ENCODE data around the gene LAMTOR4.

Gene LAMTOR4

DNA sequence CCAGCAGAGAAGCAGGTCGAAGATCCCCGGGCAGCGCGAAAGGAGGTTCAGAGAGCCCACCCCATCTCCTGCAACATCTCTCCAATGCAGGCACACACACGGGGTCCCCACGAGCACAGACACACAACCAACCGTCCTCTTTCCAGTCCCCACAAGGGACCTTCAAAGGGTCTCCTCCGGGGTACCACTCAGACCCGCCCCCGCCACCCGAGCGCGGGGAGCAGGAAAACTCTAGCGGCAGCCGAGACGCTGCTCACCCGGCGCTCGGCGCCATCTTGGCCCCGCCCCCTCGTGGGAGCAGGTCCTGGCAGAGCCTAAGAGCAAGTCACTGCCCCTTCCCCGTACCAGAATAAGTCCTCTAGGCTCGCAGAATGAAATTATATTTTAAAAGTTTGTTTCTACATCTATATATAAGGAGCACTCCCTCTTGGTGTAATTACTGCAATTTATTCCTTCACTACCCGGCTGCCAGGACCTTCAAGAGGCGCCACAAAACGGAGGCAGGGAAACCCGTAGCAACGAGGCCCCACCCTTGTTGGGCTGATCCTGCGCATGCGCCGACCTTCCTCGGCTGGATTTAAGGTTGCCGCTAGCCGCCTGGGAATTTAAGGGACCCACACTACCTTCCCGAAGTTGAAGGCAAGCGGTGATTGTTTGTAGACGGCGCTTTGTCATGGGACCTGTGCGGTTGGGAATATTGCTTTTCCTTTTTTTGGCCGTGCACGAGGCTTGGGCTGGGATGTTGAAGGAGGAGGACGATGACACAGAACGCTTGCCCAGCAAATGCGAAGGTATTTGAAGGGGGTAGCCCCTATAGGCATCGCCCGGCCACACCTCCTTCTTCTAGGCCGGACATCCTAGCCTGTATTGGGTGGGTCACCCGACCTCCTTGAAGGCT, 29.4 kb upstream of the LAMTOR4 start, which contains the start of the genes CNPY4 and TAF6:
CNPY4 (plus strand) TSS at position 563 of the 898 bp plus-strand sequence; CDS start at position 674, 111 bp downstream.
TAF6 (minus strand) TSS at position 287 of the 898 bp plus-strand sequence. CDS start 5,149 bp downstream, outside the sequence.
- peak within 1 kb of the TSS; percentile 4 for H2BK120ac ChIP-seq (ENCODE audit: low read depth, low read length)
- peaks cover 2% of the 10 kb centered on the region for H3K79me1 ChIP-seq (ENCODE audit: low read depth, low read length)
- H3K18ac ChIP-seq (ENCODE audit: low read length): peak within 1 kb of the TSS; percentile 38
- H3K27me3 ChIP-seq (ENCODE audit: control insufficient read depth in 3 of 3, insufficient read depth in 3 of 3, low read depth in 1 of 3, low read length in 3 of 3): no peaks in the 10 kb centered on the region
- peak within 1 kb of the TSS; percentile 79 for H2AFZ ChIP-seq (ENCODE audit: low read length)
- peaks cover 4 to 5% of the 10 kb centered on the region in 2 donors for H3K4me1 ChIP-seq (ENCODE audit: control insufficient read depth in 2 of 2, insufficient read depth in 1 of 2, low read depth in 1 of 2, low read length in 2 of 2)
- H3K9ac ChIP-seq (ENCODE audit: low read depth, low read length, poor library complexity): peak within 1 kb of the TSS; percentile 94
- H3K27ac ChIP-seq (replicated peaks; ENCODE audit: low read length): peak within 1 kb of the TSS; percentile 60
- peak within 1 kb of the TSS; percentile 62 to 96 for H3K4me3 ChIP-seq (ENCODE audit: low read length in 2 of 2)
- peak within 1 kb of the TSS; percentile 89 for H3K4me2 ChIP-seq (ENCODE audit: insufficient read depth, low read length, poor library complexity, severe bottlenecking)
- peak within 1 kb of the TSS; percentile 11 for H2BK15ac ChIP-seq (ENCODE audit: low read length)
- no peak within 1 kb of the TSS for H2BK12ac ChIP-seq (ENCODE audit: low read length)
- peak within 1 kb of the TSS; percentile 15 for H2BK5ac ChIP-seq (ENCODE audit: low read length)
- peaks cover 2 to 22% of the 10 kb centered on the region in 2 donors for H3K36me3 ChIP-seq (replicated peaks in 1 of 2; ENCODE audit: control insufficient read depth in 2 of 2, insufficient read depth in 2 of 2, low read length in 2 of 2)
- no peak within 1 kb of the TSS for H3K14ac ChIP-seq (ENCODE audit: low read length)
- H3K23ac ChIP-seq (ENCODE audit: low read depth, low read length, poor library complexity): peak within 1 kb of the TSS; percentile 51
- peak within 1 kb of the TSS; percentile 9 for H4K91ac ChIP-seq (ENCODE audit: low read depth, low read length, poor library complexity)
- DNase-seq (ENCODE audit: low spot score): peak; percentile 96
- H4K8ac ChIP-seq (ENCODE audit: low read depth, low read length): no peak within 1 kb of the TSS
- H3K4ac ChIP-seq (ENCODE audit: low read length): no peak within 1 kb of the TSS
- no peaks in the 10 kb centered on the region for H3K9me3 ChIP-seq (replicated peaks in 1 of 2; ENCODE audit: control insufficient read depth in 2 of 2, insufficient read depth in 1 of 2, low read depth in 1 of 2, low read length in 2 of 2)
- WGBS, 2 donors (ENCODE audit: extremely low coverage in 2 of 2, insufficient read length in 2 of 2, insufficient replicate concordance in 1 of 2): no CpG with 5 or more reads among the region's 49 CpGs
- no peak within 1 kb of the TSS for H2AK5ac ChIP-seq (ENCODE audit: low read depth, low read length)

DNA sequence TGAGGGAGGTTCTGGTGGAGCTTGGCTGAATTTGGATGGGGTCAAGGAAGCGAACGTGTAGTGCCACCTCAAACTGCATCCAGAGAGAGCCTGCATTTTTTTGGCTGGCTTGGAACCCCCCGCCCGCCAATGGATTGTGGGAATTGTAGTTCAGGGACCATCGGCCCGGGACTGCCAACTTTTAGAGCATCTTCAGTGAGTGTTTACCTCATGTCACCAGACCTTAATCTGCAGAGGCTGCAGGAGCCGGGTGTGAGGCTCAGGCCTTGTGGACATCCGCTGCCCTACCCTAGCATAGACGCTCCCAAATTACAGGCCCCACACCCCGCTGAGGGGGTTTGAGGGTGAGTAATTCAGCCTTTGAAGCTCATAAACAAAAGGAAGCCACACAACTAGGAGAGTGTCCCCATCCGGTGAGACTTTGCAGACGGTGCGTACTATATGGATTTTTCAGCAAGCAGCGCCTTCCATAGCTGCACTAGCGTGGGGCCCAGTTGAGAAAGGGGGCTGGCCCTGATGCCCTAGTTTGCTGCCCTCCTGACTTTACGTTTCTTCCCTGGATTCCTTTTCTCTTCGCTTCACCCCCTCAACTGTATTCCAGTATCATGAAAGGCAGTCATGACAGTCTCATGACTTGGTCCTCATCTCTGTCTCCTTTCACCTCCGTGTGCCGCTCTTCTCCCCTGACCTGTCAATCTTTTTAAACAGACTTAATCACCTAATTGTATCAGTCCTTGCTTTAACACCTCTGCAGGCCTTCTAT, 28.6 kb upstream of the LAMTOR4 start:
- Histone ChIP-seq H3K23ac (ENCODE audit: low read depth, low read length, poor library complexity) (peak overlapping the region; percentile 51), H3K27ac (replicated peaks; ENCODE audit: low read length) (peak overlapping the region; percentile 60), H3K9ac (ENCODE audit: low read depth, low read length, poor library complexity) (peak overlapping the region; percentile 86), H3K9me3 (replicated peaks in 1 of 2; ENCODE audit: control insufficient read depth in 2 of 2, insufficient read depth in 1 of 2, low read depth in 1 of 2, low read length in 2 of 2) (no peaks in the 10 kb centered on the region), H2AFZ (ENCODE audit: low read length) (peak overlapping the region; percentile 79), H3K4me1 (ENCODE audit: control insufficient read depth in 2 of 2, insufficient read depth in 1 of 2, low read depth in 1 of 2, low read length in 2 of 2) (peaks cover 4 to 5% of the 10 kb centered on the region in 2 donors), H3K27me3 (ENCODE audit: control insufficient read depth in 3 of 3, insufficient read depth in 3 of 3, low read depth in 1 of 3, low read length in 3 of 3) (no peaks in the 10 kb centered on the region), H2BK15ac (ENCODE audit: low read length) (no peak overlapping the region), H2AK5ac (ENCODE audit: low read depth, low read length) (no peak overlapping the region), H4K91ac (ENCODE audit: low read depth, low read length, poor library complexity) (peak overlapping the region; percentile 9), H4K8ac (ENCODE audit: low read depth, low read length) (no peak overlapping the region), H2BK120ac (ENCODE audit: low read depth, low read length) (no peak overlapping the region), H3K18ac (ENCODE audit: low read length) (peak overlapping the region; percentile 38), H2BK12ac (ENCODE audit: low read length) (no peak overlapping the region), H3K4me2 (ENCODE audit: insufficient read depth, low read length, poor library complexity, severe bottlenecking) (peak overlapping the region; percentile 89), H3K36me3 (replicated peaks in 1 of 2; ENCODE audit: control insufficient read depth in 2 of 2, insufficient read depth in 2 of 2, low read length in 2 of 2) (peaks cover 6 to 23% of the 10 kb centered on the region in 2 donors), H3K14ac (ENCODE audit: low read length) (no peak overlapping the region), H2BK5ac (ENCODE audit: low read length) (peak overlapping the region; percentile 15), H3K4ac (ENCODE audit: low read length) (no peak overlapping the region), H3K79me1 (ENCODE audit: low read depth, low read length) (peaks cover 2% of the 10 kb centered on the region), H3K4me3 (ENCODE audit: low read length in 2 of 2) (peak overlapping the region; percentile 62 to 91)
- DNase-seq (ENCODE audit: low spot score): no peak
- WGBS, 2 donors (ENCODE audit: extremely low coverage in 2 of 2, insufficient read length in 2 of 2, insufficient replicate concordance in 1 of 2): no CpG with 5 or more reads among the region's 19 CpGs

DNA sequence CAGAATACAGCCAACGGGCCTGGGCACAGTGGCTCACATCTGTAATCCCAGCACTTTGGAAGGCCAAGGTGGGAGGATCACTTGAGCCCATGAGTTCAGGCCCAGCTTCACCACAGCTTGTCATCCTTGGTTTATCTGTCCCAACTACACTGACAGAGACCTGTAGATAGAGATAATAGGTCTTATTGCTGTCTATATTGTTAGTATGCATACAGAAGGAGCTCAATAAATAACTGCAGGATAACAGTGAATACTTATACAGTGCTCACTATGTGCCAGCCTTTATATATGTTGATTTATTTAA, 28.0 kb upstream of the LAMTOR4 start:
- peak overlapping the region in 1 of 2 donors; percentile 62 for H3K4me3 ChIP-seq (ENCODE audit: low read length in 2 of 2)
- no peak overlapping the region for H4K91ac ChIP-seq (ENCODE audit: low read depth, low read length, poor library complexity)
- no peaks in the 10 kb centered on the region for H3K27me3 ChIP-seq (ENCODE audit: control insufficient read depth in 3 of 3, insufficient read depth in 3 of 3, low read depth in 1 of 3, low read length in 3 of 3)
- H3K4ac ChIP-seq (ENCODE audit: low read length): no peak overlapping the region
- no CpG with 5 or more reads among the region's 1 CpG for WGBS, 2 donors (ENCODE audit: extremely low coverage in 2 of 2, insufficient read length in 2 of 2, insufficient replicate concordance in 1 of 2)
- H3K9ac ChIP-seq (ENCODE audit: low read depth, low read length, poor library complexity): no peak overlapping the region
- DNase-seq (ENCODE audit: low spot score): no peak
- peak overlapping the region; percentile 79 for H2AFZ ChIP-seq (ENCODE audit: low read length)
- no peak overlapping the region for H2BK120ac ChIP-seq (ENCODE audit: low read depth, low read length)
- no peak overlapping the region for H2BK12ac ChIP-seq (ENCODE audit: low read length)
- H3K36me3 ChIP-seq (replicated peaks in 1 of 2; ENCODE audit: control insufficient read depth in 2 of 2, insufficient read depth in 2 of 2, low read length in 2 of 2): peaks cover 6 to 25% of the 10 kb centered on the region in 2 donors
- H3K4me1 ChIP-seq (ENCODE audit: control insufficient read depth in 2 of 2, insufficient read depth in 1 of 2, low read depth in 1 of 2, low read length in 2 of 2): peaks cover 4 to 5% of the 10 kb centered on the region in 2 donors
- no peak overlapping the region for H2AK5ac ChIP-seq (ENCODE audit: low read depth, low read length)
- H3K9me3 ChIP-seq (replicated peaks in 1 of 2; ENCODE audit: control insufficient read depth in 2 of 2, insufficient read depth in 1 of 2, low read depth in 1 of 2, low read length in 2 of 2): no peaks in the 10 kb centered on the region
- H3K27ac ChIP-seq (replicated peaks; ENCODE audit: low read length): no peak overlapping the region
- H3K4me2 ChIP-seq (ENCODE audit: insufficient read depth, low read length, poor library complexity, severe bottlenecking): peak overlapping the region; percentile 89
- H3K23ac ChIP-seq (ENCODE audit: low read depth, low read length, poor library complexity): no peak overlapping the region
- no peak overlapping the region for H2BK15ac ChIP-seq (ENCODE audit: low read length)
- H3K14ac ChIP-seq (ENCODE audit: low read length): no peak overlapping the region
- H3K79me1 ChIP-seq (ENCODE audit: low read depth, low read length): peaks cover 4% of the 10 kb centered on the region
- H4K8ac ChIP-seq (ENCODE audit: low read depth, low read length): no peak overlapping the region
- H2BK5ac ChIP-seq (ENCODE audit: low read length): no peak overlapping the region
- H3K18ac ChIP-seq (ENCODE audit: low read length): no peak overlapping the region

DNA sequence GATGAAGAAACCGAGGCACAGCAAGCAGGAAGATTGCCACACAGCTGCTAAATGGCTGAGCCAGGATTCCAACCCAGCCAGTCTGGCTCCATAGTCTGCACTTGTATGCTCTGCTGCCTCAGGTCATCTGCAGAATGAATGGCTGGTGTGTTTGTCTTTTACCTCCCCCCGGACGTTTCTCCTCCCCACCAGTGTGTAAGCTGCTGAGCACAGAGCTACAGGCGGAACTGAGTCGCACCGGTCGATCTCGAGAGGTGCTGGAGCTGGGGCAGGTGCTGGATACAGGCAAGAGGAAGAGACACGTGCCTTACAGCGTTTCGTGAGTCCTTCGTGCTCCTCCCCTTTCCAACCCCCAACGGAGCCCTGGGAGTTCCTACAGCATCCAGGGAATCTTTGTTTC, 26.7 kb upstream of the LAMTOR4 start:
- H2AFZ ChIP-seq (ENCODE audit: low read length): no peak overlapping the region
- no peak overlapping the region for H2BK5ac ChIP-seq (ENCODE audit: low read length)
- no peak overlapping the region for H3K4me2 ChIP-seq (ENCODE audit: insufficient read depth, low read length, poor library complexity, severe bottlenecking)
- H3K79me1 ChIP-seq (ENCODE audit: low read depth, low read length): peaks cover 4% of the 10 kb centered on the region
- H4K8ac ChIP-seq (ENCODE audit: low read depth, low read length): no peak overlapping the region
- H3K9me3 ChIP-seq (replicated peaks in 1 of 2; ENCODE audit: control insufficient read depth in 2 of 2, insufficient read depth in 1 of 2, low read depth in 1 of 2, low read length in 2 of 2): no peaks in the 10 kb centered on the region
- H3K23ac ChIP-seq (ENCODE audit: low read depth, low read length, poor library complexity): no peak overlapping the region
- H2BK15ac ChIP-seq (ENCODE audit: low read length): no peak overlapping the region
- H3K18ac ChIP-seq (ENCODE audit: low read length): no peak overlapping the region
- no peaks in the 10 kb centered on the region for H3K27me3 ChIP-seq (ENCODE audit: control insufficient read depth in 3 of 3, insufficient read depth in 3 of 3, low read depth in 1 of 3, low read length in 3 of 3)
- peaks cover 4 to 7% of the 10 kb centered on the region in 2 donors for H3K4me1 ChIP-seq (ENCODE audit: control insufficient read depth in 2 of 2, insufficient read depth in 1 of 2, low read depth in 1 of 2, low read length in 2 of 2)
- no peak overlapping the region for H2BK120ac ChIP-seq (ENCODE audit: low read depth, low read length)
- DNase-seq (ENCODE audit: low spot score): no peak
- H4K91ac ChIP-seq (ENCODE audit: low read depth, low read length, poor library complexity): no peak overlapping the region
- no peak overlapping the region for H3K4ac ChIP-seq (ENCODE audit: low read length)
- no CpG with 5 or more reads among the region's 13 CpGs for WGBS, 2 donors (ENCODE audit: extremely low coverage in 2 of 2, insufficient read length in 2 of 2, insufficient replicate concordance in 1 of 2)
- H3K9ac ChIP-seq (ENCODE audit: low read depth, low read length, poor library complexity): no peak overlapping the region
- no peak overlapping the region for H2BK12ac ChIP-seq (ENCODE audit: low read length)
- no peak overlapping the region for H2AK5ac ChIP-seq (ENCODE audit: low read depth, low read length)
- no peak overlapping the region for H3K4me3 ChIP-seq (ENCODE audit: low read length in 2 of 2)
- H3K27ac ChIP-seq (replicated peaks; ENCODE audit: low read length): no peak overlapping the region
- no peak overlapping the region for H3K14ac ChIP-seq (ENCODE audit: low read length)
- peaks cover 4 to 22% of the 10 kb centered on the region in 2 donors for H3K36me3 ChIP-seq (replicated peaks in 1 of 2; ENCODE audit: control insufficient read depth in 2 of 2, insufficient read depth in 2 of 2, low read length in 2 of 2)

Data from neuronal stem cell (in vitro differentiated cells).